ENCODE data around the gene RBM39. TPM values are rescaled to one million over a fixed set of nuclear protein-coding genes. Genes with fewer than 3 reads are reported as not detected.

RBM39 gene
- total RNA-seq, 1 experiment from 2014 or later: 341 TPM

GRCh38 chr20:35673884-35674283 lies 68.2 kb downstream of the RBM39 start:
- Histone ChIP-seq H3K9ac (ENCODE audit: low read length) (no peak overlapping the region), H3K4me2 (ENCODE audit: low read length) (no peak overlapping the region), H3K27me3 (ENCODE audit: low read length) (no peaks in the 10 kb centered on the region), H3K4me3 (ENCODE audit: low read length) (no peak overlapping the region), H3K27ac (ENCODE audit: low read length) (no peak overlapping the region), H3K36me3 (ENCODE audit: low read depth, low read length) (peaks cover 9% of the 10 kb centered on the region; the same call in 1 of the 2 replicates), H3K79me2 (ENCODE audit: low read length) (no peaks in the 10 kb centered on the region), H3K9me2 (replicated peaks; ENCODE audit: low read length) (no peaks in the 10 kb centered on the region), H3K4me1 (ENCODE audit: insufficient read depth, low read length) (no peaks in the 10 kb centered on the region), H4K20me1 (ENCODE audit: low read length) (no peaks in the 10 kb centered on the region), H3K9me3 (ENCODE audit: low read length) (no peaks in the 10 kb centered on the region), H3F3A (ENCODE audit: low read length, unreplicated experiment) (no peaks in the 10 kb centered on the region), H2AFZ (ENCODE audit: low read length) (no peak overlapping the region)
- TF ChIP-seq CTCF (conservative IDR thresholded peaks at IDR 0.05; ENCODE audit: low read depth, low read length) (no peak), EZH2 (IDR thresholded peaks at IDR 0.05; ENCODE audit: low read length, unreplicated experiment) (no peak), EZH2phosphoT487 (IDR thresholded peaks at IDR 0.05; ENCODE audit: borderline replicate concordance, low read length) (no peak)
- ATAC-seq (no peak), DNase-seq (no peak)
- ChIA-PET CTCF (no interaction called here), POLR2A (ENCODE audit: unreplicated experiment) (no interaction called here)
- intact Hi-C loops (cut with micrococcal nuclease): no loop called here
- BruUV-seq (replicated peaks): no TSS peak

GRCh38 chr20:35669681-35670080 lies 72.4 kb downstream of the RBM39 start:
- Histone ChIP-seq H4K20me1 (ENCODE audit: low read length) (no peaks in the 10 kb centered on the region), H3K9ac (ENCODE audit: low read length) (no peak overlapping the region), H3K79me2 (ENCODE audit: low read length) (peaks cover 4% of the 10 kb centered on the region), H3K36me3 (ENCODE audit: low read depth, low read length) (peaks cover 14% of the 10 kb centered on the region; the same call in 1 of the 2 replicates), H3K27me3 (ENCODE audit: low read length) (no peaks in the 10 kb centered on the region), H2AFZ (ENCODE audit: low read length) (no peak overlapping the region), H3K4me3 (ENCODE audit: low read length) (no peak overlapping the region), H3K27ac (ENCODE audit: low read length) (no peak overlapping the region), H3F3A (ENCODE audit: low read length, unreplicated experiment) (no peaks in the 10 kb centered on the region), H3K9me2 (replicated peaks; ENCODE audit: low read length) (no peaks in the 10 kb centered on the region), H3K4me2 (ENCODE audit: low read length) (no peak overlapping the region), H3K4me1 (ENCODE audit: insufficient read depth, low read length) (peaks cover 4% of the 10 kb centered on the region), H3K9me3 (ENCODE audit: low read length) (no peaks in the 10 kb centered on the region)
- ATAC-seq: no peak
- ChIA-PET POLR2A (ENCODE audit: unreplicated experiment) (interaction anchor here (0.7 kb wide), 1 partner anchor 51 kb away, joined by 4 read pairs; no protein-coding TSS in a partner anchor), CTCF (no interaction called here)
- no peak for DNase-seq
- intact Hi-C loops (cut with micrococcal nuclease): loop anchor here (10.0 kb wide), 1 partner anchor 155 kb away; no protein-coding TSS in a partner anchor
- BruUV-seq (replicated peaks): no TSS peak
- no peak for TF ChIP-seq CTCF (conservative IDR thresholded peaks at IDR 0.05; ENCODE audit: low read depth, low read length)
- TF ChIP-seq EZH2 (IDR thresholded peaks at IDR 0.05; ENCODE audit: low read length, unreplicated experiment): no peak
- no peak for TF ChIP-seq EZH2phosphoT487 (IDR thresholded peaks at IDR 0.05; ENCODE audit: borderline replicate concordance, low read length)

- Histone ChIP-seq H3K9me2 (replicated peaks; ENCODE audit: low read length) (no peaks in the 10 kb centered on the region), H3K79me2 (ENCODE audit: low read length) (peaks cover 9% of the 10 kb centered on the region), H3F3A (ENCODE audit: low read length, unreplicated experiment) (no peaks in the 10 kb centered on the region), H3K4me1 (ENCODE audit: insufficient read depth, low read length) (peaks cover 4% of the 10 kb centered on the region), H4K20me1 (ENCODE audit: low read length) (no peaks in the 10 kb centered on the region), H3K4me3 (ENCODE audit: low read length) (no peak overlapping the region), H3K9ac (ENCODE audit: low read length) (no peak overlapping the region), H3K9me3 (ENCODE audit: low read length) (no peaks in the 10 kb centered on the region), H3K4me2 (ENCODE audit: low read length) (no peak overlapping the region), H3K27ac (ENCODE audit: low read length) (no peak overlapping the region), H3K36me3 (ENCODE audit: low read depth, low read length) (peaks cover 14% of the 10 kb centered on the region; the same call in 1 of the 2 replicates), H3K27me3 (ENCODE audit: low read length) (no peaks in the 10 kb centered on the region), H2AFZ (ENCODE audit: low read length) (no peak overlapping the region)
- POLR2A ChIA-PET (ENCODE audit: unreplicated experiment): no interaction called here
- CTCF ChIA-PET: no interaction called here
- BruUV-seq (replicated peaks): no TSS peak
- ATAC-seq: no peak
- intact Hi-C loops (cut with micrococcal nuclease): loop anchor here (10.0 kb wide), 1 partner anchor 154 kb away; no protein-coding TSS in a partner anchor
- no peak for DNase-seq
- TF ChIP-seq EZH2phosphoT487 (IDR thresholded peaks at IDR 0.05; ENCODE audit: borderline replicate concordance, low read length) (no peak), EZH2 (IDR thresholded peaks at IDR 0.05; ENCODE audit: low read length, unreplicated experiment) (no peak), CTCF (conservative IDR thresholded peaks at IDR 0.05; ENCODE audit: low read depth, low read length) (no peak)
Observed at GRCh38 chr20:35669221-35669620, 72.8 kb downstream of the RBM39 start.
